ENCODE results near the gene RPP21.
A peak's percentile ranks its signal among the peaks of the same experiment; 100 is the strongest.

RPP21 gene

DNA sequence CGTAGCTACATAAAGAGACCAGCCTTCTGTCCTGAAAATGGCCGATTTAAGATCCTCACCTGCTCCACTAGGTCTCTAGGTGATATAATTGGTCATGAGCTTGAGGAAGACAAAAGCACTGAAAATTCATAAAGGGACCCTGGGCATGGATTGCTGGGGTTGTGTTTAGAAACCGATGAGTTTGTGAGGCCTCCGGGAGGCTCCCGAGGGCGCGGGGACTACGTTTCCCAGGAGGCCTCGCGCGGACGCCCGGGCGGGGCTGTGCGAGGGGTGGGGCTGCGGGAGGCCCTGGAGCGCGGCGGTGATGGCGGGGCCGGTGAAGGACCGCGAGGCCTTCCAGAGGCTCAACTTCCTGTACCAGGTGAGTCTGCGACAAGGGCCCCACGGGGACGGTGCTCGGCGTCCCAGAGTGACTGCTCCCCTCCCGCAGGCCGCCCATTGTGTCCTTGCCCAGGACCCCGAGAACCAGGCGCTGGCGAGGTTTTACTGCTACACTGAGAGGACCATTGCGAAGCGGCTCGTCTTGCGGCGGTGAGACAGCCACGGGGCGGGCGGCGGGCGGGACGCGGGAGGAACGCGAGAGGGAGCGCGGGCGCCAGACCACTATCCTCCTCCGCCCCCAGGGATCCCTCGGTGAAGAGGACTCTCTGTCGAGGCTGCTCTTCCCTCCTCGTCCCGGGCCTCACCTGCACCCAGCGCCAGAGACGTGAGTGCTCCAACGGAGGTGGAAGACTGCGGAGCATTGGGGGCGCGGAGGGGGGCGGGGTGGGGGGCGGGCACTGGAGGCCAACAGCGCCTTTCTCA lies at the start of gene RPP21:
Gene RPP21, plus strand, starts transcription at position 289 of the 804 bp plus-strand sequence. Its CDS starts 16 bp downstream, at position 305.
- peak; percentile 98 for DNase-seq (ENCODE audit: low spot score)

GRCh38 chr6:30295837-30296236 lies 49.1 kb upstream of the RPP21 start:
- DNase-seq (ENCODE audit: low spot score): no peak

- no peak for DNase-seq (ENCODE audit: low spot score)
Observed at GRCh38 chr6:30304002-30304401, 41.0 kb upstream of the RPP21 start.

- peak; percentile 38 for DNase-seq (ENCODE audit: low spot score)
Observed at GRCh38 chr6:30311101-30311500, 33.9 kb upstream of the RPP21 start.

DNA sequence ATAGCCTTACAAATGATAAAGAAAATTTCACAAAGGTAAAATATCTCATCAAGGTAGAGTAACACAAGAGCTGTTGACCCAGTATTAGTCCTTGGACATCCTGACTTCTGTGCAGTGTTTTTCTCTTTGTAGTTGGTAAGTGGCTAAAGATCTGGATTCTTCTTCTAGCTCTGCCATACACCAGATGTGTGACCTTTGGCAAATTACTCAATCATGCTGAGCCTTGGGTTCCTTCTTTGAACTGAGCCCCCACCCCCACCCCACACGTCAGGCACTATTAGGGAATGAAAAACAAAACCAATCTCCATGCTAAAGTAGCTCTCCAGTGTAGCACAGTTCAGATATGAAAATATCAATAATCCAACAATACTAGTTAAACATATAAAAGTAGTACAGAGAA lies 33.3 kb upstream of the RPP21 start:
- no peak for DNase-seq (ENCODE audit: low spot score)

DNA sequence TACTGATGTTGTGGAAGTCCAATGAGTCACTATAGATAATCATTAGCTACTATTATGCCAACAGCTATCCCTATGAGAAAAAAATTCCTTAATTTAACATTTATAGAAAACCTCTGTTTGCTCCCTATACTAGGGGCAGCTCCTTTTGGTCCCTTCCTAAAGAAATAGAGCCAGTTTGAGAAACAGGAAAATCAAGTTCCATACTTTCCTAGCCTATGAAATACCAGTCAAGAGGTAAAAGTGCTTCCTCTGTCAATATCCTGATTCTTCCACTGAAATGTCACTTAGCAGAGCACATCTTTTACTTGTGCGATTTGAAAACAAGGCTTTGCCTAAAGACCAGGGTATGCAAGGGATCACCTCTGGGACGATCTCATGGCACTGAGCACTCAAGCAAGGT lies 32.7 kb upstream of the RPP21 start:
- no peak for DNase-seq (ENCODE audit: low spot score)

DNA sequence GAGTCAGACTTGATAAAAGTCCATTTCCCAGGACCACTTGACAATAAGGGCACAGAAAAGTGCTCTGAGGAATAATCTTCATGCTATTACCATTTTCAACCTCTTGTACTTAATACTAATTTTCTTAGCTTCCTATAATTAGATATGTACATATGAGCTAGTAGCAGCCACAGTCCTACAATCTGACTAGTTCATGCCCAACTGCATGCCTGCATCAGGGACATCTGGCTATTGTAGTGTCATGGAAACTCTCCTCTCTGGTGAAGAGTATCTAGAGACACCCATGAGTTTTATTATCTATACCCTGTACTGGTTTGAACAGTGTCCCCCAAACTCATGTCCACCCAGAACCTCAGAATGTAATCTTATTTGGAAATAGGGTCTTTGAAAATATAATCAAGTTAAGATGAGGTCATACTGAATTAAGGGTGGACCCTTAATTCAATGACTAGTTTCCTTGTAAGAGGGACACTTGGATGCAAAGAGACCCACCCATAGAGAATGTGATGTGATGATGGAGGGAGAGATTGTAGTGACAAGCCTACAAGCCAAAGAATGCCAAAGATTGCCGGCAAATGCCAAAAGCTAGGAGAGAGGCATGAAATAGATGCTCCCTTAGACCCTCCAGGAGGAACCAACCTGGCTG lies 32.2 kb upstream of the RPP21 start:
- no peak for DNase-seq (ENCODE audit: low spot score)

- no peak for DNase-seq (ENCODE audit: low spot score)
Observed at GRCh38 chr6:30315156-30315555, 29.8 kb upstream of the RPP21 start.

- DNase-seq (ENCODE audit: low spot score): no peak
Observed at GRCh38 chr6:30317913-30318589, 26.9 kb upstream of the RPP21 start.

DNA sequence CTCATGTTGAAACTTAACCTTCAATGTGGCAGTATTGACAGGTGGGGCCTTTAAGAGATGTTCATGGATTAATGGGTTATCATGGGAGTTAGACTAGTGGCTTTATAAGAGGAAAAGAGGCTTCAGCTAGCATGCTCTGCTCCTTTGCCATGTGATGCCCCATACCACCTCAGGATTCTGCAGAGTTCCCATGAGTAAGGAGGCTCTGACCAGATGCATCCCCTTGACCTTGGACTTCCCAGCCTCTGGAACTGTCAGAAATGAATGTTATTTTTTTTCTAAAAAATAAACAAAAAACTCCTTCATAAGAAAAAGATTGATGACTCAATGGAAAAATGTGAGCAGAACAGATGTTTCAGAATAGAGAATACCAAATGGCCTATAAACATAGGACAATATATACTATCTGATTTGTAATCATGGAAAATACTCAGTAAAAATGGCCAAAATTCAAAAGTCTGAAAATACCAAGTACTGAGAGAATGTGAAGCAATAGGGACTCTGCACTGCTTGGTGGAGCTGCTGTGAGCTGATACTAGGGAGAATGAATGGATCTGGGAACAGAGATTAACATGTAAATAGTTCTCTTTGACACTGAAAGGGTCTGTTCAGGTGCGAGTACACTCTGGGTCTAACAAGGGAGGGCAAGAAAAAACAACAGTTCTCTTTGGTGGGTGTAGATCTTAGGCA lies 25.7 kb upstream of the RPP21 start:
- DNase-seq (ENCODE audit: low spot score): peak; percentile 25

DNA sequence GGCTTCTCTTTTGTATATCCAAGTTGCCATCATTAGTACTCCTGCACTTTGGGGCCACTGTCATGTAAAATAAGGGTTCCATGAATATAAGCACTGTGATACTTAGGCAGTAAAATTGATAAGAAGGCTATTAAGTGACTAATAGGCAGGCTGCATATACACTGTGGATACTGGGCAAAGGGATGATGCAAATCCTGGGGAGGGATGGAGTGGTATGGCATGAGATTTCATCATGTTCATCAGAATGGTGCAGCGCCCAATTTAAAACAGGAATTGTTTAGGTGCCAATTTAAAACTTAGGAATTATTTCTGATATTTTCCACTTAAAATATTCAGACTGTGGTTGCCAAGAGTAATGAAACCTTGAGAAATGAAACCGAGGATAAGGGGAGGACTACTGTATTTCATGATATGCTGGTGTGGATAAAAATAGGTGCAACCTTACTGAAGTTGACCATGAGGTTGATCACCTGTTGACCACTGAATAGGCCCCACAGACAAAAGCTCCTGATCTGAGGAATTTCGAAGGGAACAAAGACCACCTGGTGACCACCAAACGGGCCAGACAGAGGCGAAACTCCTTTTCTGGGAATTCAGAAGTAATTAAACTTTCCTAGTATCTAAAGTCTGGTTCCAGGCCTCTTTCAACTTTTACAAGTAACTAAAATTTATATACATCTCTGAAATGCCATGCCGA lies 23.1 kb upstream of the RPP21 start:
- DNase-seq (ENCODE audit: low spot score): no peak

DNA sequence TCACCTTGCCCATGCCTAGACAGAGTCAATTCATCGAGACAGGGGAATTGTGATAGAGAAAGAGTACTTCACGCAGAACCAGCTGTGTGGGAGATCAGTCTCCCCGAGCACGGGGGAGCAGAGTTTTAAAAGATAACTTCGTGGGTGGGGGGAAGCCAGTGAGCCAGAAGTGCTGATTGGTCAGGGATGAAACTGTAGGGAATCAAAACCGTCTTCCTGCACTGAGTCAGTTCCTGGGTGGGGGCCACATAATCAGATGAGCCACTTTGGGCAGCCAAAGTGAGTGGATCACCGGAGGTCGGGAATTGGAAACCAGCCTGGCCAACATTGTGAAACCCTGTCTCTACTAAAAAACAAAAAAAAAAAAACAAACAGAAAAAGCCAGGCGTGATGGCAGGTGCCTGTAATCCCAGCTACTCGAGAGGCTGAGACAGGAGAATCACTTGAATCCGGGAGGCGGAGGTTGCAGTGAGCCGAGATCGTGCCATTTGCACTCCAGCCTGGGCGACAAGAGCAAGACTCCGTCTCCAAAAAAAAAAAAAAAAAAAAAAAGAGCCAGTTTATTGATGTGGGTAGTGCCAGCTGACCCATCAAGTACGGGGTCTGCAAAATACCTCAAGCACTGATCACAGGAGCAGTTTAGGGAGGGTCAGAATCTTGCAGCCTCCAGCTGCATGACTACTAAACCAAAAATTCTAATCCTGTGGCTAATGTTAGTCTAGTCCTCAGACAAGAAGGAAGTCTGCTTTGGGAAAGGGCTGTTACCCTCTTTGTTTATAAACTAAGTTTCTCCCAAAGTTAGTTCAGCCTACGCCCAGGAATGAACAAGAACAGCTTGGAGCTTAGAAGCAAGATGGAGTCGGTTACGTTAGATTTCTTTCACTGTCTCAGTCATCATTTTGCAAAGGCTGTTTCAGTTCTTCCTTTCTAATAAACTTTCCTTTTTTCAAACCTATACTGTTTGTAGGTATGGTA lies 22.1 kb upstream of the RPP21 start:
- no peak for DNase-seq (ENCODE audit: low spot score)

DNA sequence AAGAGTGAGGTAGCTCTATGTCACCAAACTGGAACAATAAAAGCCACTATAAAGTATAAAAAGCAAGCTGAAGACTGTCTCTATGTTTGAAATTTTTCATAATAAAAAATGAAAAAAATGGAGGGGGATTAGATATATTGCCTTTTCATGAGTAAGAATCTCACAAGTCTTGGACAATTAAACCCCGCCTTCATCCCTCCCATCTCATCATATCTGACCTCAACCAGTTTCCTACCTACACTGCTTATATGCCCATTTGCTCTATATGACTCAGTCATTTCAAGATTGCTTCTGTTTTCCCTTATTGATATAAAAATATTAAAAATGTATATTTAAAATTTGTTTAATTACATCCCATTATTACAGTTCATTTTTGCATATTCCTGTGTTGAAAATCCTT lies 21.1 kb upstream of the RPP21 start:
- DNase-seq (ENCODE audit: low spot score): no peak

- no peak for DNase-seq (ENCODE audit: low spot score)
Observed at GRCh38 chr6:30325150-30325872, 19.6 kb upstream of the RPP21 start.

DNA sequence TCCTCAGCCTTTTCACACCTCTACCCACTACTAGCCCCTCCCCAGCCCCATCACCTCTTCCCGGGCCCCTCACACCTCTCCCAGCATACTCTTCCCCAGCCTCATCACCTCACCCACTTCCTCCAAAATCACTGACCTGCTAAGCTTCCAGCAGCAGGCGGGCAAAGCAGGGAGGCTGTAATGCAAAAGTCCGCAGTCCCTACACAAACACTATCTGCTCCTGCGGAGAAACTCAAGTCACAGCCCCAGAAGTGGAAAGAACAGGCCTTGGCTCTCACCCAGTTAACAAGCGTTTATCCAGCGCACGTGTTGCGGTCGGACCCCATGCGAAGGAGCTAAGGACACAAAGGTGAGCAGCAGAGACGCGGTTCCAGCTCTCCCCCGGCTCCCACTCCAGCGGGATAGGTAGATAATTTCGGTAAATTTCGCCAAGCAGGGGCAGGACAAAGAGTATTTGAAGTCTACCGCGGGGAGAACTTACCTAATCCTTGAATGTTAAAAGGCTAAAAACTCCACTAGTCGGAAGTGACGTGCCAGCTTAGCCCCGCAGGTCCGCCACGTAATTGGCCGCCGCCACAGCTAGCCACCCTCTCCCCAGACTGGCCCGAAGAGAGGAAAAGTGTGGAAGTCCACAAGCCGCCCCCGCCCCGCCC lies 19.0 kb upstream of the RPP21 start:
- DNase-seq (ENCODE audit: low spot score): peak; percentile 77

DNA sequence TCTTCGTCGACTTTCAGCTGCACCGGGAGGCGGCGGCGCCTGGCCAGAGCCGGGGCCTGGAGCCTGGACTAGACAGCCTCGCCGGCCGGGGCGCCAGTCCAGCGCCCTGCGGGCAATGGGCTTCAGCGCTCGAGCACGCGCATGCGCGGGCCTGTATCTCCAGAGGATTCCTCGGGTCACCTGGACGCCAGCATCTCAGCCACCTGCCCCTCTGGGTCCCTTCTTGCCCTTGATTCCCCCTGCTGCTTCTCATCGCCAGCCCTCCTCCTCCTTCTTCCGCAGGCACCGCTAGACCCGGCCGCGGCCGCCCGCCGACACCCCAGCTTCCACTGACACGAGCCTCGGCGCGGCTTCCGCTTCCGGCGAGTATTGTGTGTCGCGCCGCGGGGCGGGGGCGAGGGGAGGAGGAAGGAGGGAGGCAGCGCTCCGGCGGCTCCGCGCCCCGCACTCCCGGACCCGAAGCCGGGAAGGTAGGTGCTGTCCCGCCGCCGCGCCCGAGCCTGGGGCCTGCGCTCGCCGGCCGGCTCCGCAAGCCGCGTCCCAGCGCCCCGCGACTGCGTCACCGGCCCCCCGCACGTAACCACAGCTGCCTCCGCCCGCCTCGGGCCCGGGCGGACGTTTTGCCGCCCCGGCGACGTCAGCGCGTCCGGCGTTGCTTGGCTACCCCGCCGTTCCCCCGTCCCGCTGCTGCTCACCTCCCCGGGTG lies 18.3 kb upstream of the RPP21 start, which contains the start of gene TRIM39:
Gene TRIM39, plus strand, starts transcription at position 402 of the 706 bp plus-strand sequence. CDS start 2,391 bp downstream, outside the sequence.
- peak; percentile 91 for DNase-seq (ENCODE audit: low spot score)

- DNase-seq (ENCODE audit: low spot score): no peak
Observed at GRCh38 chr6:30327232-30327746, 17.7 kb upstream of the RPP21 start.

GRCh38 chr6:30328397-30328796 lies 16.6 kb upstream of the RPP21 start:
- DNase-seq (ENCODE audit: low spot score): no peak

Measured in iPS-NIHi11 (cell line).